ENCODE measurements around the gene PMAIP1.

GRCh38 chr18:59885579-59886163 is 14.1 kb upstream of the PMAIP1 start:
- no peak for TF ChIP-seq SUZ12 (IDR thresholded peaks at IDR 0.05)
- no peak for TF ChIP-seq SP1 (IDR thresholded peaks at IDR 0.05)
- no peak for TF ChIP-seq PKNOX1 (IDR thresholded peaks at IDR 0.05)
- no peak for TF ChIP-seq NFRKB (IDR thresholded peaks at IDR 0.05)
- TF ChIP-seq FOXM1 (IDR thresholded peaks at IDR 0.05; ENCODE audit: borderline replicate concordance) = no peak
- TF ChIP-seq ZNF384 (IDR thresholded peaks at IDR 0.05) = no peak
- no peak for TF ChIP-seq FOXA1 (IDR thresholded peaks at IDR 0.05)
- no peak for TF ChIP-seq TARDBP (IDR thresholded peaks at IDR 0.05)
- no peak for TF ChIP-seq BHLHE40 (IDR thresholded peaks at IDR 0.05; ENCODE audit: borderline replicate concordance)
- no peak for TF ChIP-seq ELF4 (IDR thresholded peaks at IDR 0.05)
